Measurements from ENCODE around the gene SERPINA4.

SERPINA4 gene

GRCh38 chr14:94517641-94518257 lies 43.5 kb upstream of the SERPINA4 start (continued):
- TF ChIP-seq PATZ1 (CRISPR knock-in tag; IDR thresholded peaks at IDR 0.05; ENCODE audit: borderline replicate concordance) (no peak), ZNF565 (CRISPR knock-in tag; conservative IDR thresholded peaks at IDR 0.05; ENCODE audit: low read depth) (no peak), ZNF70 (CRISPR knock-in tag; IDR thresholded peaks at IDR 0.05) (no peak), ARNTL (CRISPR knock-in tag; IDR thresholded peaks at IDR 0.05; ENCODE audit: borderline replicate concordance, low read depth) (no peak)

GRCh38 chr14:94521375-94522114 lies 39.7 kb upstream of the SERPINA4 start:
- ATAC-seq: no peak
- no peak for TF ChIP-seq CSDC2 (CRISPR knock-in tag; IDR thresholded peaks at IDR 0.05)
- no peak for TF ChIP-seq GLIS3 (CRISPR knock-in tag; IDR thresholded peaks at IDR 0.05)

- ATAC-seq: no peak
- TF ChIP-seq ZC3H10 (CRISPR knock-in tag; IDR thresholded peaks at IDR 0.05) (no peak), GLIS3 (CRISPR knock-in tag; IDR thresholded peaks at IDR 0.05) (no peak), ZNF565 (CRISPR knock-in tag; conservative IDR thresholded peaks at IDR 0.05; ENCODE audit: low read depth) (no peak), TOX (CRISPR knock-in tag; IDR thresholded peaks at IDR 0.05; ENCODE audit: borderline replicate concordance) (no peak), ESRRG (CRISPR knock-in tag; IDR thresholded peaks at IDR 0.05) (no peak), TSHZ2 (CRISPR knock-in tag; IDR thresholded peaks at IDR 0.05) (no peak), OSR1 (CRISPR knock-in tag; IDR thresholded peaks at IDR 0.05) (no peak), ARNTL (CRISPR knock-in tag; IDR thresholded peaks at IDR 0.05; ENCODE audit: borderline replicate concordance, low read depth) (no peak), SNAI2 (CRISPR knock-in tag; IDR thresholded peaks at IDR 0.05) (no peak), PATZ1 (CRISPR knock-in tag; IDR thresholded peaks at IDR 0.05; ENCODE audit: borderline replicate concordance) (no peak), RARB (CRISPR knock-in tag; IDR thresholded peaks at IDR 0.05) (no peak), ZFP30 (CRISPR knock-in tag; IDR thresholded peaks at IDR 0.05) (no peak), ZFP3 (CRISPR knock-in tag; IDR thresholded peaks at IDR 0.05) (no peak)
- TF ChIP-seq, protein P1, sequence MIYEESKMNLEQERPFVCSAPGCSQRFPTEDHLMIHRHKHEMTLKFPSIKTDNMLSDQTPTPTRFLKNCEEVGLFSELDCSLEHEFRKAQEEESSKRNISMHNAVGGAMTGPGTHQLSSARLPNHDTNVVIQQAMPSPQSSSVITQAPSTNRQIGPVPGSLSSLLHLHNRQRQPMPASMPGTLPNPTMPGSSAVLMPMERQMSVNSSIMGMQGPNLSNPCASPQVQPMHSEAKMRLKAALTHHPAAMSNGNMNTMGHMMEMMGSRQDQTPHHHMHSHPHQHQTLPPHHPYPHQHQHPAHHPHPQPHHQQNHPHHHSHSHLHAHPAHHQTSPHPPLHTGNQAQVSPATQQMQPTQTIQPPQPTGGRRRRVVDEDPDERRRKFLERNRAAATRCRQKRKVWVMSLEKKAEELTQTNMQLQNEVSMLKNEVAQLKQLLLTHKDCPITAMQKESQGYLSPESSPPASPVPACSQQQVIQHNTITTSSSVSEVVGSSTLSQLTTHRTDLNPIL (CRISPR knock-in tag; IDR thresholded peaks at IDR 0.05; ENCODE audit: low read depth): no peak
- TF ChIP-seq, protein P2, sequence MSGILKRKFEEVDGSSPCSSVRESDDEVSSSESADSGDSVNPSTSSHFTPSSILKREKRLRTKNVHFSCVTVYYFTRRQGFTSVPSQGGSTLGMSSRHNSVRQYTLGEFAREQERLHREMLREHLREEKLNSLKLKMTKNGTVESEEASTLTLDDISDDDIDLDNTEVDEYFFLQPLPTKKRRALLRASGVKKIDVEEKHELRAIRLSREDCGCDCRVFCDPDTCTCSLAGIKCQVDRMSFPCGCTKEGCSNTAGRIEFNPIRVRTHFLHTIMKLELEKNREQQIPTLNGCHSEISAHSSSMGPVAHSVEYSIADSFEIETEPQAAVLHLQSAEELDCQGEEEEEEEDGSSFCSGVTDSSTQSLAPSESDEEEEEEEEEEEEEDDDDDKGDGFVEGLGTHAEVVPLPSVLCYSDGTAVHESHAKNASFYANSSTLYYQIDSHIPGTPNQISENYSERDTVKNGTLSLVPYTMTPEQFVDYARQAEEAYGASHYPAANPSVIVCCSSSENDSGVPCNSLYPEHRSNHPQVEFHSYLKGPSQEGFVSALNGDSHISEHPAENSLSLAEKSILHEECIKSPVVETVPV (CRISPR knock-in tag; IDR thresholded peaks at IDR 0.05): no peak
Measured at GRCh38 chr14:94522115-94522724, 39.0 kb upstream of the SERPINA4 start.
